ENCODE data around the gene HIF1A.
A peak's percentile ranks its signal among the peaks of the same experiment; 100 is the strongest.
"Not testable (repeated sequence)": the region's sequence is repeated elsewhere in the genome, so short reads cannot be mapped to it uniquely, and the experiment has no call there.

The HIF1A gene

DNA sequence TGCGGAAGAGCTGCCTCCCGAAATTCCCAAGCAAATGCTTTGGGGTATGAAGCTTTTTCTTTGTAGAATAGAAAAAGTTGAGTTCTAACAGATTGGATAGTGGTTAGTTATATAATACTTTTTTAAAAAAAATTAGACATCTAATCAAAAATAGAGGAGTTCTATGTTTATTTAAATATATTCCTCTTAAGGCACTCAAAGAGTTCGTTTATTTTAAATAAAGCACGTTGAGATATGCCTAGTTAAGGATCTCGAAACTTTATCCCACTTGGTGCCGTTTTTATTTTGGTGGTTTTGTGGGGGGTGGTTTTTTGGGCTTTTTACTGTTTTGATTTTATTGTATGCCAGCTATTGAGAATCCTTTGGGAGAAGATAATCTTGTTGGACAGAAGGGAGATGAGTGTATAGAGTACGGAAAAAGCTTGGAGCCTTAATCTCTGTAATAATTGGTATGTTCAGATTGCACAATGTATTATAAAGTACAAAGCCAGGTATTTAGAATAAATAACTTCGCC lies 56.2 kb downstream of the HIF1A start:
- H3K27me3 Mint-ChIP-seq, result no peaks in the 10 kb centered on the region
- H3K27ac Mint-ChIP-seq, result peak overlapping the region; percentile 84
- H3K9me3 Mint-ChIP-seq, result no peaks in the 10 kb centered on the region
- peaks cover 8 to 9% of the 10 kb centered on the region in 2 donors for H3K36me3 Mint-ChIP-seq
- peak overlapping the region; percentile 83 to 86 for H3K4me3 Mint-ChIP-seq
- H3K4me1 Mint-ChIP-seq, result peaks cover 15 to 32% of the 10 kb centered on the region in 2 donors
- ATAC-seq (replicated peaks) (no peak), DNase-seq (no peak)

DNA sequence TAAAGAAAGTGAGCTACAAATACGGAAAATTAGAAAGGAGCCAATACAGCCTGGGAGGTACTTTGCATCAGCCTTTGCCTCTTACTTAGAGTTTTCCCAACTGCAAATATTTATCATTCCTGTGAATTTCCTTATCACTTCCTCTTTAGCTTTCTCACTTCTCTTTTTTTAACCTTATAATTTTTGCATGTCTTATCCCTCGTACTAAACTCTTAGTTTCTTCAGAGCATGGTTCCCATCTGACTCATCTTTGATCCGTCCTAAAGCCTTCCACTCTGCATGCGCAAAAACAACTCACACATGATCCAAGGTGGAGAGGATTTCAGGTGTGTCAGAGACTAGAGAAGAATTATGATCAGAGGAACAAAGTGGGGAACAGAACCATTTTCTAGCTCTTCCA lies 57.3 kb downstream of the HIF1A start:
- DNase-seq (peak; percentile 6), ATAC-seq (replicated peaks) (peak; percentile 65 to 68)
- H3K9me3 Mint-ChIP-seq, result no peaks in the 10 kb centered on the region
- peak overlapping the region in 1 of 2 donors; percentile 10 for H3K4me3 Mint-ChIP-seq
- no peaks in the 10 kb centered on the region for H3K27me3 Mint-ChIP-seq
- peaks cover 0 to 2% of the 10 kb centered on the region in 2 donors for H3K36me3 Mint-ChIP-seq
- H3K4me1 Mint-ChIP-seq, result peaks cover 15 to 32% of the 10 kb centered on the region in 2 donors
- H3K27ac Mint-ChIP-seq, result peak overlapping the region; percentile 43

DNA sequence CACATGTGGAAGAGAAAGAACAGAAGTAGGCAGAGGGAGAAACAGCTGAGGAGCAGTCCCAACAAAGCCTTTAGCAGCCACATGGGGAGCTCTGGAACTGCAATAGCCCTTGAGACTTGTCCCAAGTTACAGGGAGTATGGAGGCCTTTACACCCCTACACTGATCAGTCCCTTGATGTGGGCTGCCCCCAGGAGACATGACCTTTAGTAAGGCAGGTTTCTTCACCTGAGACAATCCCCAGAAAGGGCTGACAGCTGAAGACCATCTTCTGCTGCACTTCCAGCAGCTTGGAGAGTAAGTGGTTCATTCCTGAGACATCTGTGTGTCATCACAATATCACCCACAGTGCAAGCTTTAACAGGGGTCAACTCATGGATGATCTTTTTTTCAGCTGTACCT lies 58.3 kb downstream of the HIF1A start:
- Mint-ChIP-seq H3K27ac (no peak overlapping the region), H3K4me1 (peaks cover 15 to 32% of the 10 kb centered on the region in 2 donors), H3K4me3 (no peak overlapping the region), H3K9me3 (no peaks in the 10 kb centered on the region), H3K27me3 (no peaks in the 10 kb centered on the region), H3K36me3 (peaks cover 0 to 2% of the 10 kb centered on the region in 2 donors)
- ATAC-seq (replicated peaks) (no peak), DNase-seq (no peak)

DNA sequence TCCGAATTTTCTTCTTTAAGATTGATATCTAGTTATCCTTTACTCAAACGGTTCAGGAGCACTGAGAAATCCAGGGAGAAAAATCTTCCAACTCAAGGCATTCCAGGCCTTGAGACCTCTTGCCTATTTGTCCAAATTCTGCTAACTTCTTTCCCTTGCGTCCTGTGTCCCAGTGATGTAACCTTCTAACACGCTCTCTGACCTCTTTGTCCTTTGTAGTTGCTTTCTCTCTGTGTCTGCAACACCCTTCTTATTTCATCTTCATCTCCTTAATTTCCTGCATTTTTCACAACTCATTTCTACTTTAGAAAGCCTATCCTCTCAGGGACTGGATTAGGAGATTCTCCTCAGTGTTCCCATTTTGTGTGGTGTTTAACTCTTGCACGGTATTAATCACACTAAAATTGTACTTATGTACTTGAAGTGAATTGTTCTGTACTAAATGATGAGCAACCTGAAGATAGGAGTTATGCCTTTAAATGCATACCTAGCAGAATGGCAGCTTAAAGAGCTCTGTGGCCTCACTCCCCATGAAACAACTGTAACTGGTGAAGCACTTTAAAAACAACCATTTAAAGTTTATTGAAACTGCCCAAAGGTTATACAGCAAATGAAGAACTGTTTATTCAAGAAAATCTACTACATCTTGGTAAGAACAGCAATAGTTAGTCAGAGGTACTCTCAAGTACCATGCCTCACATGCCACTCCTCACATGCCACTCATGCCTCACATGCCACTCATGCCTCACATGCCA lies 59.5 kb downstream of the HIF1A start:
- no peak for ATAC-seq (replicated peaks)
- Mint-ChIP-seq H3K4me3 (no peak overlapping the region), H3K4me1 (peaks cover 15 to 32% of the 10 kb centered on the region in 2 donors), H3K9me3 (no peaks in the 10 kb centered on the region), H3K27me3 (no peaks in the 10 kb centered on the region), H3K36me3 (peaks cover 0 to 2% of the 10 kb centered on the region in 2 donors), H3K27ac (no peak overlapping the region)
- no peak for DNase-seq

DNA sequence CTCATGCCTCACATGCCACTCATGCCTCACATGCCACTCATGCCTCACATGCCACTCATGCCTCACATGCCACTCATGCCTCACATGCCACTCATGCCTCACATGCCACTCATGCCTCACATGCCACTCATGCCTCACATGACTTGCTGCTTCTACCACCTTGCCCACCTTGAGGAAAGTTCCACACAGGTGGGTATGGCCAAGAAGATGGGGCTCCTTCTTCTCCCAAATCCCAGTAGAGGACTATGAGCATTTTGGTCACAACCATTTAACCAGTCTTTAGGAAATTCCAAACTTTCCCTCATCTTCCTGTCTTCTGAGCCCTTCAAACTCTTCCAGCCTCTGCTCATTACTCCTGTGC lies 60.0 kb downstream of the HIF1A start:
- not testable (repeated sequence) for H3K9me3 Mint-ChIP-seq; H3K36me3 Mint-ChIP-seq; ATAC-seq (replicated peaks); DNase-seq; H3K4me3 Mint-ChIP-seq; H3K27ac Mint-ChIP-seq; H3K27me3 Mint-ChIP-seq
- peaks cover 13 to 32% of the 10 kb centered on the region in 2 donors for H3K4me1 Mint-ChIP-seq

DNA sequence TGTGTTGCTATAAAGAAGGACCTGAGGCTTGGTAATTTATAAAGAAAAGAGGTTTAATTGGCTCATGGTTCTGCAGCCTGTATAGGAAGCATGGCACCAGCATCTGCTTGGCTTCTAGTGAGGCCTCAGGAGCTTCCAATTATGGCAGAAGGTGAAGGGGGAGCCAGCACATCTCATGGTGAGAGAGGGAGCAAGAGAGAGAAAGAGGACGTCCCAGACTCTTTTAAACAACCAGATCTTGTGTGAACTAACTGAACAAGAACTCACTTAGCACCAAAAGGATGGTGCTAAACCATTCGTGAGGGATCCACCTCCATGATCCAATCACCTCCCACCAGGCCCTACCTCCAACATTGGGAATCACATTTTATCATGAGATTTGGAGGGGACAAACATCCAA lies 60.8 kb downstream of the HIF1A start:
- no peaks in the 10 kb centered on the region for H3K36me3 Mint-ChIP-seq
- H3K9me3 Mint-ChIP-seq, result no peaks in the 10 kb centered on the region
- H3K4me1 Mint-ChIP-seq, result peaks cover 10 to 26% of the 10 kb centered on the region in 2 donors
- DNase-seq, result no peak
- no peak overlapping the region for H3K27ac Mint-ChIP-seq
- H3K4me3 Mint-ChIP-seq, result no peak overlapping the region
- ATAC-seq (replicated peaks), result no peak
- no peaks in the 10 kb centered on the region for H3K27me3 Mint-ChIP-seq

DNA sequence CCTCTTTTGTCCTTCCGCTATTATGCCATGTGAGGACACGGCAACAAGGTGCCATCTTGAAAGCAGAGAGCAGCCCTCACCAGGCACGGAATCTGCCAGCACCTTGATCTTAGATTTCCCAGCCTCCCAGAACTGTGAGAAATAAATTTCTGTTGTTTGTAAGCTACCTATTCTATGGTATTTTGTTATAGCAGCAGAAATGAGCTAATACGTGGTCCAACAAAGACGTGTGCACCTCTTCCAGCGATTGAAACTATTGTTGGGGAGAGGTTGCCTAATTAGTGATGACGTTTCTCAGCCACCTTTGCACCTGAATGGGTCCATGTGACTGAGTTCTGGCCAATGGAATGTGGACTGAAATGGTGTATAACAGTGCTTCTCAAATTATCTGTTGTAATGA lies 64.6 kb downstream of the HIF1A start:
- ATAC-seq (replicated peaks) (no peak), DNase-seq (no peak)
- no peaks in the 10 kb centered on the region for H3K27me3 Mint-ChIP-seq
- no peaks in the 10 kb centered on the region for H3K9me3 Mint-ChIP-seq
- peaks cover 0 to 3% of the 10 kb centered on the region in 2 donors for H3K36me3 Mint-ChIP-seq
- no peak overlapping the region for H3K4me3 Mint-ChIP-seq
- peaks cover 5 to 21% of the 10 kb centered on the region in 2 donors for H3K4me1 Mint-ChIP-seq
- H3K27ac Mint-ChIP-seq, result no peak overlapping the region

DNA sequence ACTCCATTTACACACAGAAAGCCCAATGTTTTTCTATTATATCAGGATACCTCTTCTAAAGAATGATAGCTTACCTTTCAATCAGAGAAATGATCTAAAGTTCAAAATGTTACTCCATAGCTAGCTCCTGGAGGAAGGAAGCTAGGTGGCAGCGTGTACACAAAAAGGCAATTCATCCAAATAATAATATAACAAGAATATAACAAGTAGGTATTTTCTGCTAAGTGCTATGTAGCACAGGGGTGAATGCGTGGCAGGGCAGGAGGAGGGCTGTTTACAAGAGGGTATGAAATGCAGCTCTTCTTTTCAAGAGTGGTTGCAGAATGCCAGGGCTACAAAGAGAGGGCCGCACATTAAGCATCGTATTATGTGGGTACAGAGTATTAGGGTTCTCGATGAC lies 66.2 kb downstream of the HIF1A start:
- Mint-ChIP-seq H3K36me3 (peaks cover 0 to 7% of the 10 kb centered on the region in 2 donors), H3K9me3 (no peaks in the 10 kb centered on the region), H3K4me1 (peaks cover 12 to 36% of the 10 kb centered on the region in 2 donors), H3K27ac (peak overlapping the region; percentile 96), H3K27me3 (no peaks in the 10 kb centered on the region), H3K4me3 (peak overlapping the region; percentile 91 to 98)
- no peak for DNase-seq
- peak; percentile 5 to 6 for ATAC-seq (replicated peaks)

DNA sequence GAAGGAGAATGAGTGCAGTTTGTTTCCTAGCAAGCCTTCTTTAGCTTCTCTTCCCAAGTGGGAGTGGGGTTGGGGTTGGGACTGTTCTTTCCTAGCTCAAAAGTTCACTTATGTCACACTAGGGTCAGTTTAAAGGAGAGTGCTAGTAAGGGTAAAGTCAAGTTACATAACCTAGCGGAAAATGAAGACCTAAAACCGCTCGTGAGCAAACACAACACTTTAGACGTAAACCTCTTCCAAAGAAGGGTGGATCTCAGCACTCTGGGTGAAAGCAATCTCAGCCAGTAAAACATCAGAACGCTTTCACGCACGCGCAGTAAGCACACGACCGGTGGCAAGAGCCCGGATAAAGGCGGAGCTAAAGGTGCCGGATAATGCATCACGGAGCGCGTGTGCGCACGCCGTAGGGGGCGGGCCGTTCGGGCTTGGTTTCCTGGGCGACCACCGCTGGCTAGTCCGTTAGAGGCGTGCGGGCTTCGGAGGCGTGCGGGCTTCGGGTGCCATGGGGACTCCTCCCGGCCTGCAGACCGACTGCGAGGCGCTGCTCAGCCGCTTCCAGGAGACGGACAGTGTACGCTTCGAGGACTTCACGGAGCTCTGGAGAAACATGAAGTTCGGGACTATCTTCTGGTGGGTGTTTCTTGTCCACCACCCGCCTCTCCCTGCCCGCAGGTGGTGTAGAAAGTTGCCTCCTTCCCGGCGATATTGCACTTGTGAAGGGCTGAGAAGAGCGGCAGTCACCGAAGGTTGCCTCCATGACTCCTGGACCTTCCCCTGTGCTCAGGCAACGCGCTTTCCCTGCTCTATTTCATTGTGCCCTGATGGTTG lies 66.9 kb downstream of the HIF1A start, which contains the start of gene SNAPC1:
SNAPC1 (plus strand) TSS at position 462 of the 828 bp plus-strand sequence; CDS start at position 503, 41 bp downstream.
- Mint-ChIP-seq H3K4me3 (peak within 1 kb of the TSS; percentile 91 to 98), H3K9me3 (no peaks in the 10 kb centered on the region), H3K4me1 (peaks cover 12 to 36% of the 10 kb centered on the region in 2 donors), H3K36me3 (peaks cover 0 to 7% of the 10 kb centered on the region in 2 donors), H3K27me3 (no peaks in the 10 kb centered on the region), H3K27ac (peak within 1 kb of the TSS; percentile 96)
- DNase-seq (peak; percentile 91), ATAC-seq (replicated peaks) (peak; percentile 98 to 99)

DNA sequence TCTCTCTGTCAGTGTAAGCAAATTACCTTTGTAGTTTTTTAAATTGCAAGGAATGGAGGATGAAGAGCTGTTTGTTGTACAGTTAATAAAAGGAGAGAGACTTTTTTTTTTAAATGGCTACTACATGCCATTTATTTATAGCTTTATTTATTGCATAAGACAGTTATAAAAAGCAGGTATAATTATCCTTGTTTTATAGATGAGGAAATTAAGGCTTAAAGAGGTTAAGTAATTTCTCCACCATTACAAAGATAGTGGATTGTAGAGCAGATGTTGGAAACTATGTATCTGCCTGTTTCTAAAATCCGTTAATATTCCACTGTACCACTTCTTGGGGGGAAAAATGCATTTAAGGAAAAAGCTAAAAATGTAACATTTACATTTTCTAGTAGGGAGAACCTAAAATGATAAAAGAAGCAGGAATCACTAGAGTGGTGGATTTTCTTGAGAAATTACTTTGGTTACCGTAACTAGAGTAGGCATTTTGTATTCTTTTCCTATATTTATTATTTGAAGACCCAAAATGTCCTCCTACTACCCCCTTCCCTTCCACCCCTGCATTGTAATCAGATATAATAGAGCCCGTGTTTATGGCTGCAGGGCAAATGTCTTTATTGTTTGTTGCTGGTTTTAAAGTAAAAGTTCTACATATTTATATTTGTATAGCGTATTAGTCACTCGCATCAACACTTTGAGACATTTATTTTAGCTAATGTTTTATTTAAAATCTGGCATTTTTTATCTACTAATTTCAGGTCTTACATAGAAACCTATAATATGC lies 69.2 kb downstream of the HIF1A start:
- ATAC-seq (replicated peaks) (no peak), DNase-seq (no peak)
- peaks cover 12 to 36% of the 10 kb centered on the region in 2 donors for H3K4me1 Mint-ChIP-seq
- no peaks in the 10 kb centered on the region for H3K27me3 Mint-ChIP-seq
- no peak overlapping the region for H3K27ac Mint-ChIP-seq
- no peaks in the 10 kb centered on the region for H3K9me3 Mint-ChIP-seq
- H3K36me3 Mint-ChIP-seq, result peaks cover 2 to 7% of the 10 kb centered on the region in 2 donors
- H3K4me3 Mint-ChIP-seq, result no peak overlapping the region

DNA sequence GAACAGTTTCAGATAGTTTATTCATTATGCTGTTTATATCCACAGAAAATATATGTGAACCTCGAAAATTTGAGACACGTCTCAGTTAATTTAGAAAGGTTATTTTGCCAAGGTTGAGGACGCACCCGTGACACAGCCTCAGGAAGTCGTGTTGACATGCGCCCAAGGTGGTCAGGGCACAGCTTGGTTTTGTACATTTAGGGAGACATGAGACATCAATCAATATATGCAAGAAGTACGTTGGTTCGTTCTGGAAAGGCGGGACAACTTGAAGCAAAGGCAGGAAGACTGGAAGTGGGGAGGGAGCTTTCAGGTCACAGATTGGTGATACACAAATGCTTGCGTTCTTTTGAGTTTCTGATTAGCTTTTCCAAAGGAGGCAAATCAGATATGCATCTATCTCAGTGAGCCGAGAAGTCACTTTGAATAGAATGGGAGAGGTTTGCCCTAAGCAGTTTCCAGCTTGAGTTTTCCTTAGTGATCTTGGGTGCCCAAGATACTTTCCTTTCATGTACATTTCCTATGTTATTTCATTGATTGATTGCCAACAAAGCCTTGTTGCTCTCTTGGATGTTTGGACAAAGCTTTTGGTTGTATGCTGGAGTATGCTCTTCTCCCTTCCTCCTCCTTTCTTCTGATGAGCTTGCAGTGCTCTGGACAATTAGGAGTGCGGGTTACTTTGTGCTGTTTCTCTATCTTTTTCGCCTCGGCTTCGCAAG lies 70.1 kb downstream of the HIF1A start:
- Mint-ChIP-seq H3K27ac (no peak overlapping the region), H3K9me3 (no peaks in the 10 kb centered on the region), H3K4me1 (peaks cover 12 to 36% of the 10 kb centered on the region in 2 donors), H3K36me3 (peaks cover 2 to 10% of the 10 kb centered on the region in 2 donors), H3K27me3 (no peaks in the 10 kb centered on the region), H3K4me3 (no peak overlapping the region)
- ATAC-seq (replicated peaks) (no peak), DNase-seq (no peak)

DNA sequence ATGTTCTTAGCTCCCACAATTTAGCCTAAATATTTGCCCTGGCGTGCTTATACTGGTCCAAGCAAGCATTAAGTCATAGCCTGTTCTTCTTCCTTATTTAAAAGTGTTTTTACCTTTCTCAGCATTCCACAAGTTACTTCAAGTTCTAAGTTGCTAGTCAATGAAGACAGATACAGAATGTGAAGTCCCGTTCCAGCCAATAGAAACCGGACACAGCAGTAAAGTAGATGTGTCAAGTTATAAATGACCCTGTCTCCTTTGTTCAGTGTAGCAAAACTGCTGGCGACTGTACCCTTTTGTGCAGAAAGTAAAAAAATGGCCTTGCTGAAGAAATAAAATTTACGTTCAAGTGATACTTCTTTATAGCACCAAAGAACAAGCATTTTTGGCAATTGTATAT lies 70.8 kb downstream of the HIF1A start:
- Mint-ChIP-seq H3K4me1 (peaks cover 12 to 36% of the 10 kb centered on the region in 2 donors), H3K36me3 (peaks cover 2 to 16% of the 10 kb centered on the region in 2 donors)

DNA sequence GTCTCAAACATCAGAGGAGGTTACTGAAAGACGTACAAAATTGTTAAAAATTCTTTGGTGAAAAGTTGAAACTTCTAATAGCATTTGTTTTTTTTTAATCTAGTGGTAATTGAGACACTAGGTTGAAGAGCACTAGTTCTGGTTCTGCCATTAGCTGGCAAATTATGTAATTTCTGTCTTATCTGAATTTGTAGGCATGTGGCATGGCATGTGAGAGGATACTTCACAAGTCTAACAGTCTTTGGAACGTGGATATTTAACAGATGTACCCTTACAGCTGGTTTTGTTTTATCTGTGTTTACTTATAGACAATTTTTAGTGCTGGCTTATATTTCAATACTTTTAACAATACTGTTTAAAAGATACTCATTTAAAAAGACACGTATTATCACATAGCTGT lies 72.9 kb downstream of the HIF1A start:
- peaks cover 8 to 26% of the 10 kb centered on the region in 2 donors for H3K36me3 Mint-ChIP-seq
- no peak overlapping the region for H3K4me3 Mint-ChIP-seq
- peaks cover 11 to 28% of the 10 kb centered on the region in 2 donors for H3K4me1 Mint-ChIP-seq
- H3K27me3 Mint-ChIP-seq, result no peaks in the 10 kb centered on the region
- ATAC-seq (replicated peaks) (no peak), DNase-seq (no peak)
- H3K9me3 Mint-ChIP-seq, result no peaks in the 10 kb centered on the region
- H3K27ac Mint-ChIP-seq, result no peak overlapping the region

More for the DNA sequence above, 70.8 kb downstream of the HIF1A start:
- DNase-seq (no peak), ATAC-seq (replicated peaks) (no peak)
- no peak overlapping the region for H3K4me3 Mint-ChIP-seq
- no peak overlapping the region for H3K27ac Mint-ChIP-seq
- H3K9me3 Mint-ChIP-seq, result no peaks in the 10 kb centered on the region
- no peaks in the 10 kb centered on the region for H3K27me3 Mint-ChIP-seq

Data from stimulated activated naive B cell treated with anti-CD40 and anti-IgM and Interleukin-4, amounts not matched to agents 10 μg/mL and 1 μg/mL and 100 μg/mL, for 72 hours (primary cell).